Measurements from ENCODE around the gene MSLN.

The MSLN gene

GRCh38 chr16:792221-792995 lies 31.9 kb downstream of the MSLN start:
- no peak overlapping the region for H3K4me3 ChIP-seq (ENCODE audit: low read depth, low read length)
- in situ Hi-C loops (cut with HindIII; ENCODE audit: low sequenced_read_pairs), result no loop called here
- TF ChIP-seq CTCF (IDR thresholded peaks at IDR 0.05; ENCODE audit: low read depth, low read length, missing control alignments), result no peak
- DNase-seq (ENCODE audit: low read depth), result no peak

GRCh38 chr16:793414-793813 lies 32.9 kb downstream of the MSLN start:
- in situ Hi-C loops (cut with HindIII; ENCODE audit: low sequenced_read_pairs), result no loop called here
- no peak overlapping the region for H3K4me3 ChIP-seq (ENCODE audit: low read depth, low read length)
- DNase-seq (ENCODE audit: low read depth), result no peak
- no peak for TF ChIP-seq CTCF (IDR thresholded peaks at IDR 0.05; ENCODE audit: low read depth, low read length, missing control alignments)

- in situ Hi-C loops (cut with HindIII; ENCODE audit: low sequenced_read_pairs), result no loop called here
- TF ChIP-seq CTCF (IDR thresholded peaks at IDR 0.05; ENCODE audit: low read depth, low read length, missing control alignments), result no peak
- H3K4me3 ChIP-seq (ENCODE audit: low read depth, low read length), result no peak overlapping the region
- no peak for DNase-seq (ENCODE audit: low read depth)
Measured at GRCh38 chr16:794091-794822, 33.7 kb downstream of the MSLN start.

- DNase-seq (ENCODE audit: low read depth), result no peak
- TF ChIP-seq CTCF (IDR thresholded peaks at IDR 0.05; ENCODE audit: low read depth, low read length, missing control alignments), result no peak
- in situ Hi-C loops (cut with HindIII; ENCODE audit: low sequenced_read_pairs), result no loop called here
- H3K4me3 ChIP-seq (ENCODE audit: low read depth, low read length), result no peak overlapping the region
Measured at GRCh38 chr16:794853-795466, 34.4 kb downstream of the MSLN start.

- in situ Hi-C loops (cut with HindIII; ENCODE audit: low sequenced_read_pairs), result no loop called here
- TF ChIP-seq CTCF (IDR thresholded peaks at IDR 0.05; ENCODE audit: low read depth, low read length, missing control alignments), result no peak
- DNase-seq (ENCODE audit: low read depth), result no peak
- no peak overlapping the region for H3K4me3 ChIP-seq (ENCODE audit: low read depth, low read length)
Measured at GRCh38 chr16:795580-796229, 35.2 kb downstream of the MSLN start.

All from astrocyte of the cerebellum (primary cell).